ENCODE results near the gene RASA2. TPM values are rescaled to one million over a fixed set of nuclear protein-coding genes. Genes with fewer than 3 reads are reported as not detected.
A peak's percentile ranks its signal among the peaks of the same experiment; 100 is the strongest.
"Not testable (repeated sequence)": the region's sequence is repeated elsewhere in the genome, so short reads cannot be mapped to it uniquely, and the experiment has no call there.

Gene RASA2
- total and polyA plus RNA-seq, 4 donors, result 1.6 to 5.4 (median 4.6) TPM

DNA sequence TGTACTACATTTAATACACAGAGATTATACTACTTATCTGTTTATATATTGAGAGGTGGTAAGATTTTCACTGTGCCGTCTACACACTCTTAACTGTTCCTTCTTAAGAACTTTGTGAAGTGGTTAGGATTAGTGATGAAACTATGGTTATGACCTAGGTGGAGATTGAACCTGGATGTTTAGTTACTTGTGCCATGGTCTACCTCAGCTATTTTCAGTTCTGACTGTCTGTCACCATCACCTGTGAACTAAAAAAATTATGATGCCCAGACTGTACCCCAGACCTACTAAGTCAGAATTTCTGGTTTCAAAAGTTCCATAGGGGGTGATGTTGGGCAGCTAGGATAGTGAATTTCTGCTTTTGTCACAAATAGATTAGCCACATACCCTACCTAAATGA lies 6.4 kb downstream of the RASA2 start:
- Histone ChIP-seq H3K36me3 (ENCODE audit: control insufficient read depth in 4 of 4, insufficient read depth in 3 of 4, low read depth in 1 of 4, low read length in 3 of 4) (no peaks in the 10 kb centered on the region), H3K4me1 (ENCODE audit: control insufficient read depth in 4 of 4, insufficient read depth in 4 of 4, low read length in 3 of 4) (peaks cover 0 to 2% (median 1%) of the 10 kb centered on the region in 4 donors), H3K9me3 (ENCODE audit: control insufficient read depth in 4 of 4, low read length in 3 of 4) (no peaks in the 10 kb centered on the region), H3K27me3 (ENCODE audit: control insufficient read depth in 4 of 4, insufficient read depth in 4 of 4, low read length in 3 of 4) (no peaks in the 10 kb centered on the region), H3K27ac (ENCODE audit: low read depth in 1 of 2, low read length in 2 of 2) (no peak overlapping the region), H3K9ac (ENCODE audit: low read depth in 1 of 2, low read length in 2 of 2) (no peak overlapping the region), H3K4me3 (ENCODE audit: low read depth in 1 of 3, low read length in 3 of 3) (no peak overlapping the region)
- no peak for DNase-seq (ENCODE audit: low spot score)
- 94% methylated on average over 1 of the region's 1 CpG for WGBS
- TF ChIP-seq FOXA1 (IDR thresholded peaks at IDR 0.05) (no peak), HNF4G (IDR thresholded peaks at IDR 0.05) (no peak), YY1 (IDR thresholded peaks at IDR 0.05) (no peak), JUND (IDR thresholded peaks at IDR 0.05) (no peak), RXRA (IDR thresholded peaks at IDR 0.05) (no peak)
- TF ChIP-seq, protein P1, sequence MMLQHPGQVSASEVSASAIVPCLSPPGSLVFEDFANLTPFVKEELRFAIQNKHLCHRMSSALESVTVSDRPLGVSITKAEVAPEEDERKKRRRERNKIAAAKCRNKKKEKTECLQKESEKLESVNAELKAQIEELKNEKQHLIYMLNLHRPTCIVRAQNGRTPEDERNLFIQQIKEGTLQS (IDR thresholded peaks at IDR 0.05), result no peak
- TF ChIP-seq, protein P2, sequence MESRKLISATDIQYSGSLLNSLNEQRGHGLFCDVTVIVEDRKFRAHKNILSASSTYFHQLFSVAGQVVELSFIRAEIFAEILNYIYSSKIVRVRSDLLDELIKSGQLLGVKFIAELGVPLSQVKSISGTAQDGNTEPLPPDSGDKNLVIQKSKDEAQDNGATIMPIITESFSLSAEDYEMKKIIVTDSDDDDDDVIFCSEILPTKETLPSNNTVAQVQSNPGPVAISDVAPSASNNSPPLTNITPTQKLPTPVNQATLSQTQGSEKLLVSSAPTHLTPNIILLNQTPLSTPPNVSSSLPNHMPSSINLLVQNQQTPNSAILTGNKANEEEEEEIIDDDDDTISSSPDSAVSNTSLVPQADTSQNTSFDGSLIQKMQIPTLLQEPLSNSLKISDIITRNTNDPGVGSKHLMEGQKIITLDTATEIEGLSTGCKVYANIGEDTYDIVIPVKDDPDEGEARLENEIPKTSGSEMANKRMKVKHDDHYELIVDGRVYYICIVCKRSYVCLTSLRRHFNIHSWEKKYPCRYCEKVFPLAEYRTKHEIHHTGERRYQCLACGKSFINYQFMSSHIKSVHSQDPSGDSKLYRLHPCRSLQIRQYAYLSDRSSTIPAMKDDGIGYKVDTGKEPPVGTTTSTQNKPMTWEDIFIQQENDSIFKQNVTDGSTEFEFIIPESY (IDR thresholded peaks at IDR 0.05), result no peak
- TF ChIP-seq, protein P3, sequence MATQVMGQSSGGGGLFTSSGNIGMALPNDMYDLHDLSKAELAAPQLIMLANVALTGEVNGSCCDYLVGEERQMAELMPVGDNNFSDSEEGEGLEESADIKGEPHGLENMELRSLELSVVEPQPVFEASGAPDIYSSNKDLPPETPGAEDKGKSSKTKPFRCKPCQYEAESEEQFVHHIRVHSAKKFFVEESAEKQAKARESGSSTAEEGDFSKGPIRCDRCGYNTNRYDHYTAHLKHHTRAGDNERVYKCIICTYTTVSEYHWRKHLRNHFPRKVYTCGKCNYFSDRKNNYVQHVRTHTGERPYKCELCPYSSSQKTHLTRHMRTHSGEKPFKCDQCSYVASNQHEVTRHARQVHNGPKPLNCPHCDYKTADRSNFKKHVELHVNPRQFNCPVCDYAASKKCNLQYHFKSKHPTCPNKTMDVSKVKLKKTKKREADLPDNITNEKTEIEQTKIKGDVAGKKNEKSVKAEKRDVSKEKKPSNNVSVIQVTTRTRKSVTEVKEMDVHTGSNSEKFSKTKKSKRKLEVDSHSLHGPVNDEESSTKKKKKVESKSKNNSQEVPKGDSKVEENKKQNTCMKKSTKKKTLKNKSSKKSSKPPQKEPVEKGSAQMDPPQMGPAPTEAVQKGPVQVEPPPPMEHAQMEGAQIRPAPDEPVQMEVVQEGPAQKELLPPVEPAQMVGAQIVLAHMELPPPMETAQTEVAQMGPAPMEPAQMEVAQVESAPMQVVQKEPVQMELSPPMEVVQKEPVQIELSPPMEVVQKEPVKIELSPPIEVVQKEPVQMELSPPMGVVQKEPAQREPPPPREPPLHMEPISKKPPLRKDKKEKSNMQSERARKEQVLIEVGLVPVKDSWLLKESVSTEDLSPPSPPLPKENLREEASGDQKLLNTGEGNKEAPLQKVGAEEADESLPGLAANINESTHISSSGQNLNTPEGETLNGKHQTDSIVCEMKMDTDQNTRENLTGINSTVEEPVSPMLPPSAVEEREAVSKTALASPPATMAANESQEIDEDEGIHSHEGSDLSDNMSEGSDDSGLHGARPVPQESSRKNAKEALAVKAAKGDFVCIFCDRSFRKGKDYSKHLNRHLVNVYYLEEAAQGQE (IDR thresholded peaks at IDR 0.05), result no peak

DNA sequence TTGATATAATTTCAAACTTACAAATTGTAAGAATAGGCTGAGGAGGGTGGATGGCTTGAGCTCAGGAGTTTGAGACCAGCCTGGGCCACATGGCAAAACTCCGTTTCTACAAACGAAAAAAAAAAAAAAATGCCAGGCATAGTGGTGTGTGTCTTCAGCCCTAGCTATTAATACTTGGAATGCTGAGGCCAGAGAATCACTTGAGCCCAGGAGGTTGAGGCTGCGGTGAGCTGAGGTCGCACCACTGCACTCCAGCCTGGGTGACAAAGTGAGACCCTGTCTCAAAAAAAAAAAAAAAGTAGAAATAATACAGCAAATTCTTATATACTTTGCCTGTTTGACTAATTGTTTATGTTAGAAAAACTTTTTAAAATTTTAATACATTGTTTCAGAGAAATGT lies 10.8 kb downstream of the RASA2 start:
- not testable (repeated sequence) for H3K4me1 ChIP-seq (ENCODE audit: control insufficient read depth in 4 of 4, insufficient read depth in 4 of 4, low read length in 3 of 4)

DNA sequence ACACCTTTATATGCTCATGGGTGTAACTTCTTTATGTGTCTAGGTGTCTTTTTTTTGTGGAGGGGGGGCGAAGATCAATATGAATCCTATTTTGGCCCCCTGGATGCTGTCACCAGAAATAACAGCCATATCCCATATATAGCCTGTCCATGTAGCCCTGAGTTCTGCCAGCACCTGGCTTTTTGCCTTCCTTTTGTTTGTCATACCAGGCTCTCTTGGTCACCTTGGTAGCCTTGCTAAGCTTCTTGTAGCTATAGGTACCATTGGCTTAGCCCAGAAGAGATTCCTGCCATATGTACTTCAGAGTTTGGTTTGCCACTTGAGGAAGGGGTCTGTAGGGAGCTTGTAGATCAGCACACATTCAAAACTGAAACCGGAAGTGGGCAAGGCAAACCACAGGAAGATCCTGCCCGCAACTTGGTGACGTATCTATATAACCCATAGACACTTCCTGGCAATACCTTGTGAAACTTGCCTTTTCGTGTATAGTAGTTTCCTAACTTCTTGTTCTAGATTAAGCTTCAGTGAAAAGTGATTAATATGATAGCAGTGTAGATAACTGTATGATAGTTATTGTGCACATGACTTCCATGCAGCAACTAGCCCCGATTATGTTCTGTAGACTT lies 11.9 kb downstream of the RASA2 start:
- Histone ChIP-seq H3K9me3 (ENCODE audit: control insufficient read depth in 4 of 4, low read length in 3 of 4) (no peaks in the 10 kb centered on the region), H3K9ac (ENCODE audit: low read depth in 1 of 2, low read length in 2 of 2) (no peak overlapping the region), H3K27ac (ENCODE audit: low read depth in 1 of 2, low read length in 2 of 2) (peak overlapping the region; percentile 46 to 50), H3K4me1 (ENCODE audit: control insufficient read depth in 4 of 4, insufficient read depth in 4 of 4, low read length in 3 of 4) (peaks cover 0 to 2% (median 0%) of the 10 kb centered on the region in 4 donors), H3K27me3 (ENCODE audit: control insufficient read depth in 4 of 4, insufficient read depth in 4 of 4, low read length in 3 of 4) (no peaks in the 10 kb centered on the region), H3K4me3 (ENCODE audit: low read depth in 1 of 3, low read length in 3 of 3) (no peak overlapping the region), H3K36me3 (ENCODE audit: control insufficient read depth in 4 of 4, insufficient read depth in 3 of 4, low read depth in 1 of 4, low read length in 3 of 4) (no peaks in the 10 kb centered on the region)
- no peak for DNase-seq (ENCODE audit: low spot score)
- 74% methylated on average over 6 of the region's 6 CpGs for WGBS
- TF ChIP-seq, protein P1 (IDR thresholded peaks at IDR 0.05), result no peak
- TF ChIP-seq TAF1 (conservative IDR thresholded peaks at IDR 0.05) (no peak), JUND (IDR thresholded peaks at IDR 0.05) (no peak), RXRA (IDR thresholded peaks at IDR 0.05) (no peak), GABPA (IDR thresholded peaks at IDR 0.05 in 1 of 2, conservative IDR thresholded peaks at IDR 0.05 in 1 of 2) (peak; percentile 63 to 69), YY1 (IDR thresholded peaks at IDR 0.05) (no peak)
- TF ChIP-seq, protein P4, sequence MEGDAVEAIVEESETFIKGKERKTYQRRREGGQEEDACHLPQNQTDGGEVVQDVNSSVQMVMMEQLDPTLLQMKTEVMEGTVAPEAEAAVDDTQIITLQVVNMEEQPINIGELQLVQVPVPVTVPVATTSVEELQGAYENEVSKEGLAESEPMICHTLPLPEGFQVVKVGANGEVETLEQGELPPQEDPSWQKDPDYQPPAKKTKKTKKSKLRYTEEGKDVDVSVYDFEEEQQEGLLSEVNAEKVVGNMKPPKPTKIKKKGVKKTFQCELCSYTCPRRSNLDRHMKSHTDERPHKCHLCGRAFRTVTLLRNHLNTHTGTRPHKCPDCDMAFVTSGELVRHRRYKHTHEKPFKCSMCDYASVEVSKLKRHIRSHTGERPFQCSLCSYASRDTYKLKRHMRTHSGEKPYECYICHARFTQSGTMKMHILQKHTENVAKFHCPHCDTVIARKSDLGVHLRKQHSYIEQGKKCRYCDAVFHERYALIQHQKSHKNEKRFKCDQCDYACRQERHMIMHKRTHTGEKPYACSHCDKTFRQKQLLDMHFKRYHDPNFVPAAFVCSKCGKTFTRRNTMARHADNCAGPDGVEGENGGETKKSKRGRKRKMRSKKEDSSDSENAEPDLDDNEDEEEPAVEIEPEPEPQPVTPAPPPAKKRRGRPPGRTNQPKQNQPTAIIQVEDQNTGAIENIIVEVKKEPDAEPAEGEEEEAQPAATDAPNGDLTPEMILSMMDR (IDR thresholded peaks at IDR 0.05; ENCODE audit: low read depth, low read length, missing input control), result no peak

More for the DNA sequence above, 10.8 kb downstream of the RASA2 start:
- DNase-seq (ENCODE audit: low spot score); H3K9ac ChIP-seq (ENCODE audit: low read depth in 1 of 2, low read length in 2 of 2); H3K36me3 ChIP-seq (ENCODE audit: control insufficient read depth in 4 of 4, insufficient read depth in 3 of 4, low read depth in 1 of 4, low read length in 3 of 4); H3K27me3 ChIP-seq (ENCODE audit: control insufficient read depth in 4 of 4, insufficient read depth in 4 of 4, low read length in 3 of 4); H3K27ac ChIP-seq (ENCODE audit: low read depth in 1 of 2, low read length in 2 of 2); H3K9me3 ChIP-seq (ENCODE audit: control insufficient read depth in 4 of 4, low read length in 3 of 4); H3K4me3 ChIP-seq (ENCODE audit: low read depth in 1 of 3, low read length in 3 of 3): not testable (repeated sequence)
- WGBS, result 88% methylated on average over 4 of the region's 4 CpGs
